OCI-LY1 (cell line): ENCODE data around the gene UBAC1.

Experiments used
- H2AFZ ChIP-seq: fragments of 200-600 bp; sonication (generic), shearing (Covaris generic); 2 replicates; pipeline ENCODE4 v1.6.0; 2014; ENCODE audit warnings: antibody characterized with exemption, mild to moderate bottlenecking, low read length
- H3F3A ChIP-seq: fragments of 200-600 bp; sonication (generic), shearing (Covaris generic); 2 replicates; pipeline ENCODE4 v1.6.0; 2014; ENCODE audit warnings: mild to moderate bottlenecking, antibody characterized with exemption, low read length, moderate library complexity; ENCODE audit not compliant: insufficient read depth
- H3K27ac ChIP-seq: fragments of 200-600 bp; sonication (generic); 2 replicates; pipeline ENCODE4 v1.5.1; 2014; ENCODE audit warnings: low read length, mixed run types, mild to moderate bottlenecking, low read depth; ENCODE audit not compliant: poor library complexity, severe bottlenecking
- H3K27me3 ChIP-seq: fragments of 200-600 bp; sonication (generic); 2 replicates; pipeline ENCODE4 v1.6.0; 2014; ENCODE audit warnings: antibody characterized with exemption, mild to moderate bottlenecking, low read length, moderate library complexity; ENCODE audit not compliant: insufficient read depth
- H3K36me3 ChIP-seq: fragments of 200-600 bp; sonication (generic); 2 replicates; pipeline ENCODE4 v1.6.1; 2014; ENCODE audit warnings: mild to moderate bottlenecking, antibody characterized with exemption, low read length, moderate library complexity, mixed read lengths; ENCODE audit not compliant: insufficient read depth
- H3K4me1 ChIP-seq: fragments of 200-600 bp; sonication (generic); 2 replicates; pipeline ENCODE4 v1.5.1; 2014; ENCODE audit warnings: mild to moderate bottlenecking, low read length, moderate library complexity; ENCODE audit not compliant: insufficient read depth, severe bottlenecking
- H3K4me2 ChIP-seq: fragments of 200-600 bp; sonication (generic), shearing (Covaris generic); 2 replicates; pipeline ENCODE4 v1.6.1; 2014; ENCODE audit warnings: low read length
- H3K4me3 ChIP-seq: fragments of 200-600 bp; sonication (generic); 2 replicates; pipeline ENCODE4 v1.5.1; 2014; ENCODE audit warnings: low read length, low read depth, mild to moderate bottlenecking, mixed read lengths; ENCODE audit not compliant: poor library complexity, severe bottlenecking
- H3K79me2 ChIP-seq: fragments of 200-600 bp; shearing (Covaris generic); 2 replicates; pipeline ENCODE4 v1.6.1; 2016; ENCODE audit warnings: mixed run types, low read length, mixed read lengths; ENCODE audit not compliant: insufficient read depth
- H3K9ac ChIP-seq: fragments of 200-600 bp; sonication (generic), shearing (Covaris generic); 2 replicates; pipeline ENCODE4 v1.6.1; 2014; ENCODE audit warnings: mild to moderate bottlenecking, low read length, mixed read lengths
- H3K9me2 ChIP-seq: fragments of 200-600 bp; sonication (generic), shearing (Covaris generic); 2 replicates; pipeline ENCODE4 v1.6.1; 2014; ENCODE audit warnings: low read depth, mild to moderate bottlenecking, low read length, mixed read lengths
- H3K9me3 ChIP-seq: fragments of 200-600 bp; shearing (Covaris generic); 2 replicates; pipeline ENCODE4 v1.6.1; 2014; ENCODE audit warnings: low read length, mixed read lengths
- H4K20me1 ChIP-seq: fragments of 200-600 bp; sonication (generic), shearing (Covaris generic); 2 replicates; pipeline ENCODE4 v1.6.0; 2016; ENCODE audit warnings: mild to moderate bottlenecking, low read length; ENCODE audit not compliant: insufficient read depth
- EZH2 ChIP-seq: fragments of 200-600 bp; sonication (generic), shearing (Covaris generic); IDR thresholded peaks from 2 replicates; pipeline ENCODE4 v1.8.0; 2017; ENCODE audit warnings: borderline replicate concordance, mixed run types, mild to moderate bottlenecking, antibody characterized with exemption, low read length, moderate library complexity, mixed read lengths
- TF ChIP-seq, protein P1 (sequence below): fragments of 200-600 bp; sonication (generic), shearing (Covaris generic); IDR thresholded peaks from 2 replicates; pipeline ENCODE4 v1.5.1; 2017; ENCODE audit warnings: mild to moderate bottlenecking, antibody characterized with exemption, low read length, moderate library complexity, mixed read lengths

Gene UBAC1

GRCh38 chr9:135961277-135961715 lies at the start of gene UBAC1:
Gene UBAC1 (minus strand): TSS chr9:135961373. CDS start chr9:135961162, 211 bp downstream.
- H3K4me3 ChIP-seq: peak within 1 kb of the TSS; percentile 87
- H4K20me1 ChIP-seq: no peaks in the 10 kb centered on the region
- H3K4me1 ChIP-seq: peaks cover 19% of the 10 kb centered on the region
- H3K9me2 ChIP-seq: no peaks in the 10 kb centered on the region
- H3K9ac ChIP-seq: peak within 1 kb of the TSS; percentile 82
- peak within 1 kb of the TSS; percentile 91 for H3K4me2 ChIP-seq
- no peaks in the 10 kb centered on the region for H3K27me3 ChIP-seq
- TF ChIP-seq, protein P1, sequence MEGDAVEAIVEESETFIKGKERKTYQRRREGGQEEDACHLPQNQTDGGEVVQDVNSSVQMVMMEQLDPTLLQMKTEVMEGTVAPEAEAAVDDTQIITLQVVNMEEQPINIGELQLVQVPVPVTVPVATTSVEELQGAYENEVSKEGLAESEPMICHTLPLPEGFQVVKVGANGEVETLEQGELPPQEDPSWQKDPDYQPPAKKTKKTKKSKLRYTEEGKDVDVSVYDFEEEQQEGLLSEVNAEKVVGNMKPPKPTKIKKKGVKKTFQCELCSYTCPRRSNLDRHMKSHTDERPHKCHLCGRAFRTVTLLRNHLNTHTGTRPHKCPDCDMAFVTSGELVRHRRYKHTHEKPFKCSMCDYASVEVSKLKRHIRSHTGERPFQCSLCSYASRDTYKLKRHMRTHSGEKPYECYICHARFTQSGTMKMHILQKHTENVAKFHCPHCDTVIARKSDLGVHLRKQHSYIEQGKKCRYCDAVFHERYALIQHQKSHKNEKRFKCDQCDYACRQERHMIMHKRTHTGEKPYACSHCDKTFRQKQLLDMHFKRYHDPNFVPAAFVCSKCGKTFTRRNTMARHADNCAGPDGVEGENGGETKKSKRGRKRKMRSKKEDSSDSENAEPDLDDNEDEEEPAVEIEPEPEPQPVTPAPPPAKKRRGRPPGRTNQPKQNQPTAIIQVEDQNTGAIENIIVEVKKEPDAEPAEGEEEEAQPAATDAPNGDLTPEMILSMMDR: no peak
- no peak for TF ChIP-seq EZH2
- H3K36me3 ChIP-seq: peaks cover 5% of the 10 kb centered on the region; the same call in 1 of the 2 replicates
- 0 out of 2 replicates have a peak, but pooled peaks cover 16% of the 10 kb centered on the region for H3K79me2 ChIP-seq
- H3K9me3 ChIP-seq: no peaks in the 10 kb centered on the region
- H3K27ac ChIP-seq: peak within 1 kb of the TSS; percentile 16
- no peak within 1 kb of the TSS for H2AFZ ChIP-seq
- H3F3A ChIP-seq: no peaks in the 10 kb centered on the region

DNA sequence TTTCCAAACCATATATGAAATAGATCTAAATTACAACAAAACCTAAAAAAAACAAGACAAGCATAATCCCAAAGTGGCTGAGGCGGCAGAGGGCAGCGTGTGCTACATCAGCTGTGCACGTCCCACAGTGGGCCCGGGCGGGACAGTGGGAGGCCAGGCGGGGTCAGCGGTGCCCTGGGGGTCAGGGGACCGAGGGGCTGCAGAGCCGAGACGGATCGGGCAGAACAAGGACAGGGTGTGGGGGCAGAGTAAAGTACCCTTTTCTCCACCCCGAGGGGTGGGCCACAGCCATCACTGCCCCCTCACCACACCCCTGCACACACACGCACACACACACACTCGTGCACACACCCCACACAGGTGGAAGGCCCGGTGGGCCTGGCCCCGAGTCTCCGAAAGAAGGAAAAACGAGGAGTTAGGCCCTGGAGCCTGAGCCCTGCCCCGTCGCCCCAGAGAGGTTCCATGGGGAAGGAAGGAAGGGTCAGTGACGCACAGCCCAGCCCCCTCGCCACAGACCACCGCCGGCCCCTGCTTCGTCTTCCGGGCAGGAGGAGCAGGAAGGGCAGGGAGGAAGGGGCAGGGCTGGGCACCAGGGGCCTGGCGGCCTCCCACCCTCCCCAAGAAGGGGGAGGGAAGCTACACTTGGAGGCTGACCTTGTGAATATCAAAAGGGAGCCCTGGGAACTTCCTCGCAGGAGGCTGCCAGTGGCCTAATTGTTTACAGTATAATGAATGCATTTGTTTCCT lies 49.6 kb upstream of the UBAC1 start:
- Histone ChIP-seq H2AFZ (no peak overlapping the region), H3K79me2 (no peaks in the 10 kb centered on the region), H3K27me3 (peaks cover 8% of the 10 kb centered on the region; the same call in 1 of the 2 replicates), H3K27ac (no peak overlapping the region), H3F3A (no peaks in the 10 kb centered on the region), H3K4me1 (peaks cover 23% of the 10 kb centered on the region), H3K4me2 (no peak overlapping the region), H3K4me3 (no peak overlapping the region), H3K36me3 (no peaks in the 10 kb centered on the region), H3K9me2 (no peaks in the 10 kb centered on the region), H3K9me3 (no peaks in the 10 kb centered on the region), H3K9ac (no peak overlapping the region), H4K20me1 (no peaks in the 10 kb centered on the region)
- no peak for TF ChIP-seq EZH2
- TF ChIP-seq, protein P1: no peak

DNA sequence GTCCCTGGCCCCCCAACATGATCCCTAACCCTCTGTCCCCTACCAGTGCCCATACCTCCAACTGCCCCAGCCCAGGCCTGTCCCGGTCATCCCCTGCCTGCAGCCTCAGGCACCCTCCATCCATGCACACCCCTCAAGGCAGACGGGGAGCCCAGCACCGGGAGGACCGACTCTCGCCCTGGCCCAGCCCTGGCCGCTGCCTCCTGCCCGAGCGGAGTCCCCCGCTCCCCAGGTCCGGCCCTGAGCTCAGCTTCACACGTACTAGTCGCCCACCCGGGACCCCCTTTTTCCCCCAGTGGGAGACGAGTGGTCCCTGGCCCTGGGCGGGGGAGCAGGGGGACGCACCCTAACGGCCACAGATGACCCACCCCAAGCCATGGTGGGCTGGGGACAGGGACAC lies 49.0 kb upstream of the UBAC1 start:
- no peaks in the 10 kb centered on the region for H3K36me3 ChIP-seq
- no peak overlapping the region for H3K9ac ChIP-seq
- H3K4me2 ChIP-seq: no peak overlapping the region
- H3K4me3 ChIP-seq: no peak overlapping the region
- H3K9me3 ChIP-seq: no peaks in the 10 kb centered on the region
- peaks cover 8% of the 10 kb centered on the region; the same call in 1 of the 2 replicates for H3K27me3 ChIP-seq
- no peaks in the 10 kb centered on the region for H3F3A ChIP-seq
- no peaks in the 10 kb centered on the region for H3K79me2 ChIP-seq
- no peak overlapping the region for H3K27ac ChIP-seq
- TF ChIP-seq, protein P1: no peak
- TF ChIP-seq EZH2: no peak
- H2AFZ ChIP-seq: no peak overlapping the region
- no peaks in the 10 kb centered on the region for H4K20me1 ChIP-seq
- no peaks in the 10 kb centered on the region for H3K9me2 ChIP-seq
- peaks cover 23% of the 10 kb centered on the region for H3K4me1 ChIP-seq
